Activated CD8-positive, alpha-beta memory T cell treated with anti-CD3 and anti-CD28 coated beads, Interleukin-2, amount 10 ng/mL, durations not matched to agents 7 days and 5 days (primary cell): Measurements from ENCODE around the gene ERICH2. TPM values are rescaled to one million over a fixed set of nuclear protein-coding genes. Genes with fewer than 3 reads are reported as not detected.
A peak's percentile ranks its signal among the peaks of the same experiment; 100 is the strongest.

Source experiments
- ATAC-seq: fragments of 150-1000 bp; cut with Tn5 transposase; one replicate; pipeline ENCODE4 v1.10.0; 2021; ENCODE audit warnings: moderate library complexity
- CTCF ChIA-PET: fragments of 350-600 bp; sonication (Branson Sonifier 250); formaldehyde crosslinking; loops from one replicate; lab custom pipeline; 2021; ENCODE audit warnings: antibody characterized with exemption; lab: Charles Lee
- DNase-seq: peaks from one replicate; pipeline ENCODE4 v3.0.0-alpha.2; 2020
- H3K27ac Mint-ChIP-seq: one replicate; pipeline ENCODE4 v1.8.0; 2021; ENCODE audit warnings: mild to moderate bottlenecking, mixed read lengths
- H3K27me3 Mint-ChIP-seq: one replicate; pipeline ENCODE4 v1.8.0; 2021; ENCODE audit warnings: mixed read lengths
- H3K36me3 Mint-ChIP-seq: one replicate; pipeline ENCODE4 v1.8.0; 2021; ENCODE audit warnings: mild to moderate bottlenecking, mixed read lengths
- H3K4me1 Mint-ChIP-seq: one replicate; pipeline ENCODE4 v1.8.0; 2021; ENCODE audit warnings: mixed read lengths
- H3K4me3 Mint-ChIP-seq: one replicate; pipeline ENCODE4 v1.8.0; 2021; ENCODE audit warnings: mild to moderate bottlenecking, moderate library complexity, mixed read lengths
- H3K9me3 Mint-ChIP-seq: one replicate; pipeline ENCODE4 v1.8.0; 2022; ENCODE audit warnings: low read depth, mixed read lengths
- total RNA-seq, 2 experiments: library from RNA; stranded (reverse); gene quantifications; one replicate each; pipeline ENCODE4 v1.2.3, GENCODE V29; 2021

ERICH2 gene
- total RNA-seq, 2 experiments from 2014 or later = not detected

- H3K4me1 Mint-ChIP-seq = peaks cover 40% of the 10 kb centered on the region
- DNase-seq = no peak
- CTCF ChIA-PET = interaction anchor here (0.7 to 5.4 kb wide), 20 partner anchors 11 to 490 kb away, joined by 3 to 42 read pairs (median 4); partner anchors contain the start of gene SP5
- no peaks in the 10 kb centered on the region for H3K9me3 Mint-ChIP-seq
- no peak for ATAC-seq
- peak overlapping the region; percentile 66 for H3K4me3 Mint-ChIP-seq
- no peaks in the 10 kb centered on the region for H3K36me3 Mint-ChIP-seq
- H3K27me3 Mint-ChIP-seq = peaks cover 87% of the 10 kb centered on the region
- peak overlapping the region; percentile 24 for H3K27ac Mint-ChIP-seq
These were observed 45.1 kb downstream of the ERICH2 start for GRCh38 chr2:170815311-170815710.

- H3K4me1 Mint-ChIP-seq = peaks cover 46% of the 10 kb centered on the region
These were observed 45.7 kb downstream of the ERICH2 start for GRCh38 chr2:170815746-170816503.

GRCh38 chr2:170816504-170817092 lies 46.4 kb downstream of the ERICH2 start, which contains the start of gene GAD1:
Gene GAD1 (plus strand): TSS chr2:170816887. CDS start chr2:170818592, 1,705 bp downstream.
- H3K4me1 Mint-ChIP-seq = peaks cover 51% of the 10 kb centered on the region

More at GRCh38 chr2:170815746-170816503, 45.7 kb downstream of the ERICH2 start:
- Mint-ChIP-seq H3K27ac (peak overlapping the region; percentile 24), H3K36me3 (no peaks in the 10 kb centered on the region), H3K27me3 (peaks cover 88% of the 10 kb centered on the region), H3K4me3 (peak overlapping the region; percentile 66), H3K9me3 (no peaks in the 10 kb centered on the region)
- CTCF ChIA-PET = interaction anchor here (0.7 to 5.4 kb wide), 26 partner anchors 10 to 492 kb away, joined by 3 to 42 read pairs (median 4); partner anchors contain the start of gene SP5
- DNase-seq (peak; percentile 72), ATAC-seq (peak; percentile 60)

GRCh38 chr2:170817093-170818035 lies 47.2 kb downstream of the ERICH2 start:
- DNase-seq = no peak
- Mint-ChIP-seq H3K27me3 (peaks cover 96% of the 10 kb centered on the region), H3K4me3 (peak overlapping the region; percentile 66), H3K4me1 (peaks cover 56% of the 10 kb centered on the region), H3K36me3 (no peaks in the 10 kb centered on the region), H3K27ac (peak overlapping the region; percentile 52), H3K9me3 (no peaks in the 10 kb centered on the region)
- peak; percentile 20 for ATAC-seq
- CTCF ChIA-PET = interaction anchor here (0.7 to 5.4 kb wide), 16 partner anchors 9 to 493 kb away, joined by 3 to 42 read pairs (median 8); partner anchors contain the start of genes ERICH2 and SP5

More at GRCh38 chr2:170816504-170817092, 46.4 kb downstream of the ERICH2 start, which contains the start of gene GAD1:
- H3K27ac Mint-ChIP-seq = peak within 1 kb of the TSS; percentile 52
- H3K9me3 Mint-ChIP-seq = no peaks in the 10 kb centered on the region
- ATAC-seq (peak; percentile 59), DNase-seq (peak; percentile 80)
- peaks cover 89% of the 10 kb centered on the region for H3K27me3 Mint-ChIP-seq
- peak within 1 kb of the TSS; percentile 66 for H3K4me3 Mint-ChIP-seq
- no peaks in the 10 kb centered on the region for H3K36me3 Mint-ChIP-seq
- CTCF ChIA-PET = interaction anchor here (0.7 to 5.4 kb wide), 21 partner anchors 9 to 492 kb away, joined by 3 to 42 read pairs (median 5); partner anchors contain the start of genes ERICH2 and SP5

- Mint-ChIP-seq H3K4me3 (peak overlapping the region; percentile 66), H3K4me1 (peaks cover 62% of the 10 kb centered on the region), H3K36me3 (no peaks in the 10 kb centered on the region), H3K27me3 (peaks cover 94% of the 10 kb centered on the region), H3K9me3 (no peaks in the 10 kb centered on the region), H3K27ac (peak overlapping the region; percentile 21)
- ATAC-seq (no peak), DNase-seq (no peak)
- CTCF ChIA-PET = interaction anchor here (1.0 to 2.5 kb wide), 6 partner anchors 54 to 494 kb away, joined by 3 to 20 read pairs (median 4); no protein-coding TSS in a partner anchor
These were observed 48.0 kb downstream of the ERICH2 start for GRCh38 chr2:170818036-170818751.

- no peak for ATAC-seq
- Mint-ChIP-seq H3K36me3 (no peaks in the 10 kb centered on the region), H3K4me1 (peaks cover 57% of the 10 kb centered on the region), H3K4me3 (peak overlapping the region; percentile 66), H3K27me3 (peaks cover 90% of the 10 kb centered on the region), H3K9me3 (no peaks in the 10 kb centered on the region), H3K27ac (peak overlapping the region; percentile 21)
- DNase-seq = no peak
- CTCF ChIA-PET = interaction anchor here (0.8 to 2.5 kb wide), 6 partner anchors 25 to 450 kb away, joined by 3 to 20 read pairs (median 4); no protein-coding TSS in a partner anchor
These were observed 48.7 kb downstream of the ERICH2 start for GRCh38 chr2:170818752-170819470.

GRCh38 chr2:170819680-170820664 lies 49.8 kb downstream of the ERICH2 start:
- peaks cover 50% of the 10 kb centered on the region for H3K4me1 Mint-ChIP-seq
- CTCF ChIA-PET = interaction anchor here (0.6 to 2.7 kb wide), 8 partner anchors 10 to 447 kb away, joined by 3 to 9 read pairs (median 4); no protein-coding TSS in a partner anchor
- peaks cover 90% of the 10 kb centered on the region for H3K27me3 Mint-ChIP-seq
- no peak for ATAC-seq
- peak overlapping the region; percentile 51 for H3K4me3 Mint-ChIP-seq
- no peak overlapping the region for H3K27ac Mint-ChIP-seq
- DNase-seq = no peak
- H3K9me3 Mint-ChIP-seq = no peaks in the 10 kb centered on the region
- H3K36me3 Mint-ChIP-seq = peaks cover 2% of the 10 kb centered on the region

- no peak for ATAC-seq
- peaks cover 2% of the 10 kb centered on the region for H3K36me3 Mint-ChIP-seq
- peaks cover 44% of the 10 kb centered on the region for H3K4me1 Mint-ChIP-seq
- H3K27ac Mint-ChIP-seq = no peak overlapping the region
- DNase-seq = no peak
- H3K9me3 Mint-ChIP-seq = no peaks in the 10 kb centered on the region
- CTCF ChIA-PET = interaction anchor here (0.6 to 2.7 kb wide), 10 partner anchors 11 to 448 kb away, joined by 3 to 9 read pairs (median 4); no protein-coding TSS in a partner anchor
- H3K27me3 Mint-ChIP-seq = peaks cover 90% of the 10 kb centered on the region
- H3K4me3 Mint-ChIP-seq = peak overlapping the region; percentile 51
These were observed 50.8 kb downstream of the ERICH2 start for GRCh38 chr2:170820757-170821530.

- Mint-ChIP-seq H3K9me3 (no peaks in the 10 kb centered on the region), H3K4me3 (peak overlapping the region; percentile 26), H3K27me3 (peaks cover 85% of the 10 kb centered on the region), H3K27ac (no peak overlapping the region), H3K4me1 (peaks cover 40% of the 10 kb centered on the region), H3K36me3 (peaks cover 2% of the 10 kb centered on the region)
- CTCF ChIA-PET = interaction anchor here (0.7 to 2.7 kb wide), 12 partner anchors 9 to 449 kb away, joined by 3 to 10 read pairs (median 4); no protein-coding TSS in a partner anchor
- ATAC-seq (no peak), DNase-seq (no peak)
These were observed 51.5 kb downstream of the ERICH2 start for GRCh38 chr2:170821531-170822289.
